Thymus (tissue), 11 donors: ENCODE data around the gene POU3F1. TPM values are rescaled to one million over a fixed set of nuclear protein-coding genes. Genes with fewer than 3 reads are reported as not detected.

Experiments
- DNase-seq, 9 donors: peaks; one replicate each; pipeline ENCODE4 v3.0.0-alpha.2; 2013; ENCODE audit warnings: low spot score in 9 of 9, low read depth in 6 of 9, missing footprints in 1 of 9
- H3K27ac ChIP-seq, 2 donors: one replicate each; pipeline ENCODE4 v1.5.1; 2013; ENCODE audit warnings: control low read depth in 1 of 2, low read depth in 1 of 2, low read length in 1 of 2, mild to moderate bottlenecking in 1 of 2, moderate library complexity in 1 of 2
- H3K27me3 ChIP-seq, 2 donors: one replicate each; pipeline ENCODE4 v1.5.1; 2013; ENCODE audit warnings: low read length in 1 of 2; ENCODE audit not compliant: control insufficient read depth in 2 of 2, insufficient read depth in 1 of 2
- H3K36me3 ChIP-seq, 2 donors: one replicate each; pipeline ENCODE4 v1.5.1; 2013; ENCODE audit warnings: low read length in 1 of 2, mild to moderate bottlenecking in 1 of 2, moderate library complexity in 1 of 2; ENCODE audit not compliant: control insufficient read depth in 2 of 2, insufficient read depth in 2 of 2
- H3K4me1 ChIP-seq, 2 donors: one replicate each; pipeline ENCODE4 v1.5.1; 2013; ENCODE audit warnings: low read length in 2 of 2; ENCODE audit not compliant: control insufficient read depth in 2 of 2, insufficient read depth in 2 of 2
- H3K4me3 ChIP-seq, 2 donors: one replicate each; pipeline ENCODE4 v1.5.1; 2013; ENCODE audit warnings: low read length in 2 of 2, control low read depth in 1 of 2, mild to moderate bottlenecking in 1 of 2
- H3K9me3 ChIP-seq, 2 donors: one replicate each; pipeline ENCODE4 v1.5.1; 2013; ENCODE audit warnings: low read length in 1 of 2, mild to moderate bottlenecking in 1 of 2; ENCODE audit not compliant: control insufficient read depth in 2 of 2, insufficient read depth in 1 of 2
- WGBS: extraction: QIAGEN DNeasy Blood & Tissue Kit; methylation state at CpG from one replicate; pipeline ENCODE4 v1.1.7; 2013; 5-methylcytosine and 5-hydroxymethylcytosine counted together
- polyA plus RNA-seq: library from polyadenylated mRNA; stranded (reverse); fragments of 200-250 nt; gene quantifications from one replicate; pipeline ENCODE4 v1.2.3, GENCODE V29; 2013
- total RNA-seq: library from RNA; stranded (reverse); fragments of 120-200 nt; gene quantifications from one replicate; pipeline ENCODE4 v1.2.4, GENCODE V29; 2013
- donor health status: healthy.

Gene POU3F1
- total and polyA plus RNA-seq, 2 donors: 0.09 to 0.30 TPM

- Histone ChIP-seq H3K27ac (no peak overlapping the region), H3K9me3 (no peaks in the 10 kb centered on the region), H3K36me3 (no peaks in the 10 kb centered on the region), H3K27me3 (peaks cover 0 to 9% of the 10 kb centered on the region in 2 donors), H3K4me1 (no peaks in the 10 kb centered on the region), H3K4me3 (no peak overlapping the region)
- WGBS: 69% methylated on average over 6 of the region's 6 CpGs
- DNase-seq: no peak
These were observed 41.8 kb upstream of the POU3F1 start for GRCh38 chr1:38088366-38088765.

- Histone ChIP-seq H3K36me3 (no peaks in the 10 kb centered on the region), H3K4me1 (no peaks in the 10 kb centered on the region), H3K4me3 (no peak overlapping the region), H3K9me3 (no peaks in the 10 kb centered on the region), H3K27me3 (peaks cover 0 to 9% of the 10 kb centered on the region in 2 donors), H3K27ac (no peak overlapping the region)
- whole genome bisulfite sequencing: 93% methylated on average over 9 of the region's 9 CpGs
- DNase-seq: no peak
These were observed 41.1 kb upstream of the POU3F1 start for GRCh38 chr1:38087676-38088075.

GRCh38 chr1:38085666-38086330, 39.2 kb upstream of the POU3F1 start:
- Histone ChIP-seq H3K27ac (no peak overlapping the region), H3K4me3 (no peak overlapping the region), H3K4me1 (no peaks in the 10 kb centered on the region), H3K27me3 (peaks cover 0 to 3% of the 10 kb centered on the region in 2 donors), H3K9me3 (no peaks in the 10 kb centered on the region), H3K36me3 (no peaks in the 10 kb centered on the region)
- 75% methylated on average over 12 of the region's 12 CpGs for WGBS
- no peak for DNase-seq

GRCh38 chr1:38084700-38085099, 38.1 kb upstream of the POU3F1 start:
- Histone ChIP-seq H3K4me1 (no peaks in the 10 kb centered on the region), H3K36me3 (no peaks in the 10 kb centered on the region), H3K27ac (no peak overlapping the region), H3K27me3 (peaks cover 0 to 3% of the 10 kb centered on the region in 2 donors), H3K4me3 (no peak overlapping the region), H3K9me3 (no peaks in the 10 kb centered on the region)
- DNase-seq: no peak
- 95% methylated on average over 1 of the region's 1 CpG for WGBS

- Histone ChIP-seq H3K4me1 (no peaks in the 10 kb centered on the region), H3K9me3 (no peaks in the 10 kb centered on the region), H3K36me3 (no peaks in the 10 kb centered on the region), H3K27ac (no peak overlapping the region), H3K4me3 (no peak overlapping the region), H3K27me3 (peaks cover 0 to 3% of the 10 kb centered on the region in 2 donors)
- 96% methylated on average over 2 of the region's 2 CpGs for WGBS
- DNase-seq: no peak
These were observed 37.5 kb upstream of the POU3F1 start for GRCh38 chr1:38084113-38084512.

- Histone ChIP-seq H3K27me3 (peaks cover 0 to 3% of the 10 kb centered on the region in 2 donors), H3K4me3 (no peak overlapping the region), H3K4me1 (no peaks in the 10 kb centered on the region), H3K27ac (no peak overlapping the region), H3K36me3 (no peaks in the 10 kb centered on the region), H3K9me3 (no peaks in the 10 kb centered on the region)
- 91% methylated on average over 7 of the region's 7 CpGs for WGBS
- DNase-seq: no peak
These were observed 36.9 kb upstream of the POU3F1 start for GRCh38 chr1:38083541-38083940.

- Histone ChIP-seq H3K4me1 (no peaks in the 10 kb centered on the region), H3K27ac (no peak overlapping the region), H3K27me3 (peaks cover 0 to 3% of the 10 kb centered on the region in 2 donors), H3K36me3 (no peaks in the 10 kb centered on the region), H3K9me3 (no peaks in the 10 kb centered on the region), H3K4me3 (no peak overlapping the region)
- no peak for DNase-seq
- WGBS: 96% methylated on average over 3 of the region's 3 CpGs
These were observed 36.2 kb upstream of the POU3F1 start for GRCh38 chr1:38082769-38083263.

- WGBS: 84% methylated on average over 4 of the region's 4 CpGs
These were observed 32.4 kb upstream of the POU3F1 start for GRCh38 chr1:38079019-38079418.

GRCh38 chr1:38077523-38078147, 31.0 kb upstream of the POU3F1 start:
- WGBS: 92% methylated on average over 3 of the region's 3 CpGs
- H3K27me3 ChIP-seq: peaks cover 0 to 8% of the 10 kb centered on the region in 2 donors
- H3K27ac ChIP-seq: no peak overlapping the region
- no peaks in the 10 kb centered on the region for H3K36me3 ChIP-seq
- no peaks in the 10 kb centered on the region for H3K9me3 ChIP-seq
- no peak overlapping the region for H3K4me3 ChIP-seq
- DNase-seq: no peak
- no peaks in the 10 kb centered on the region for H3K4me1 ChIP-seq

More at GRCh38 chr1:38079019-38079418, 32.4 kb upstream of the POU3F1 start:
- Histone ChIP-seq H3K36me3 (no peaks in the 10 kb centered on the region), H3K4me3 (no peak overlapping the region), H3K27ac (no peak overlapping the region), H3K9me3 (no peaks in the 10 kb centered on the region), H3K27me3 (peaks cover 0 to under 1% of the 10 kb centered on the region in 2 donors), H3K4me1 (no peaks in the 10 kb centered on the region)
- DNase-seq: no peak
